HEK293 (cell line): ENCODE results near the gene GMDS.

Experiments used
- BCL11B ChIP-seq: fragments of 450-650 bp; formaldehyde crosslinking; IDR thresholded peaks from 2 replicates; pipeline ENCODE4 v1.5.1; 2016; ENCODE audit warnings: low read depth, missing biosample characterization, missing genetic modification characterization
- GLIS1 ChIP-seq: fragments of 450-650 bp; formaldehyde crosslinking; IDR thresholded peaks from 2 replicates; pipeline ENCODE4 v1.5.1; 2016; ENCODE audit warnings: missing biosample characterization, missing genetic modification characterization
- KLF8 ChIP-seq: fragments of 450-650 bp; formaldehyde crosslinking; IDR thresholded peaks from 2 replicates; pipeline ENCODE4 v1.5.1; 2016; ENCODE audit warnings: missing biosample characterization, missing genetic modification characterization
- SCRT1 ChIP-seq: fragments of 450-650 bp; formaldehyde crosslinking; IDR thresholded peaks from 2 replicates; pipeline ENCODE4 v1.5.1; 2016; ENCODE audit warnings: missing biosample characterization, missing genetic modification characterization, borderline replicate concordance
- SP7 ChIP-seq: fragments of 450-650 bp; formaldehyde crosslinking; IDR thresholded peaks from 2 replicates; pipeline ENCODE4 v1.5.1; 2016; ENCODE audit warnings: missing biosample characterization, missing genetic modification characterization
- ZBTB48 ChIP-seq: fragments of 450-650 bp; formaldehyde crosslinking; IDR thresholded peaks from 2 replicates; pipeline ENCODE4 v1.5.1; 2016; ENCODE audit warnings: missing biosample characterization, missing genetic modification characterization
- ZEB2 ChIP-seq: fragments of 450-650 bp; formaldehyde crosslinking; IDR thresholded peaks from 2 replicates; pipeline ENCODE4 v1.5.1; 2016; ENCODE audit warnings: missing biosample characterization, missing genetic modification characterization
- ZNF155 ChIP-seq: fragments of 450-650 bp; formaldehyde crosslinking; IDR thresholded peaks from 2 replicates; pipeline ENCODE4 v1.5.1; 2016; ENCODE audit warnings: missing biosample characterization, missing genetic modification characterization
- ZNF19 ChIP-seq: fragments of 450-650 bp; formaldehyde crosslinking; IDR thresholded peaks from 2 replicates; pipeline ENCODE4; 2016; ENCODE audit warnings: missing biosample characterization, missing genetic modification characterization, low read depth
- ZNF2 ChIP-seq: fragments of 450-650 bp; formaldehyde crosslinking; IDR thresholded peaks from 2 replicates; pipeline ENCODE4 v1.5.1; 2016; ENCODE audit warnings: missing biosample characterization, missing genetic modification characterization
- ZNF211 ChIP-seq: fragments of 450-650 bp; formaldehyde crosslinking; IDR thresholded peaks from 2 replicates; pipeline ENCODE4 v1.5.1; 2016; ENCODE audit warnings: low read depth, missing biosample characterization, missing genetic modification characterization
- ZNF354C ChIP-seq: fragments of 450-650 bp; formaldehyde crosslinking; IDR thresholded peaks from 2 replicates; pipeline ENCODE4 v1.5.1; 2016; ENCODE audit warnings: missing biosample characterization, missing genetic modification characterization, low read depth, borderline replicate concordance
- ZNF394 ChIP-seq: fragments of 450-650 bp; formaldehyde crosslinking; IDR thresholded peaks from 2 replicates; pipeline ENCODE4 v1.5.1; 2016; ENCODE audit warnings: missing biosample characterization, missing genetic modification characterization, mild to moderate bottlenecking, moderate library complexity, borderline replicate concordance
- ZNF404 ChIP-seq: fragments of 450-650 bp; formaldehyde crosslinking; IDR thresholded peaks from 2 replicates; pipeline ENCODE4 v1.5.1; 2017; ENCODE audit warnings: missing biosample characterization, missing genetic modification characterization
- ZNF473 ChIP-seq: fragments of 450-650 bp; formaldehyde crosslinking; IDR thresholded peaks from 2 replicates; pipeline ENCODE4 v1.5.1; 2017; ENCODE audit warnings: missing biosample characterization, missing genetic modification characterization
- ZNF548 ChIP-seq: fragments of 450-650 bp; formaldehyde crosslinking; IDR thresholded peaks from 2 replicates; pipeline ENCODE4 v1.5.1; 2016; ENCODE audit warnings: missing biosample characterization, missing genetic modification characterization
- ZNF549 ChIP-seq: fragments of 450-650 bp; IDR thresholded peaks from 2 replicates; pipeline ENCODE4 v1.5.1; 2018; ENCODE audit warnings: missing biosample characterization, missing genetic modification characterization, mild to moderate bottlenecking, inconsistent platforms, moderate library complexity
- ZNF561 ChIP-seq: fragments of 450-650 bp; IDR thresholded peaks from 2 replicates; pipeline ENCODE4 v1.5.1; 2018; ENCODE audit warnings: missing biosample characterization, missing genetic modification characterization, borderline replicate concordance
- ZNF571 ChIP-seq: fragments of 450-650 bp; formaldehyde crosslinking; IDR thresholded peaks from 2 replicates; pipeline ENCODE4 v1.5.0; 2017; ENCODE audit warnings: missing biosample characterization, missing genetic modification characterization
- ZNF585B ChIP-seq: fragments of 450-650 bp; formaldehyde crosslinking; IDR thresholded peaks from 2 replicates; pipeline ENCODE4 v1.5.1; 2016; ENCODE audit warnings: missing biosample characterization, missing genetic modification characterization
- ZNF626 ChIP-seq: fragments of 450-650 bp; sonication (Bioruptor Pico); formaldehyde crosslinking; IDR thresholded peaks from 2 replicates; pipeline ENCODE4 v1.5.1; 2018; ENCODE audit warnings: missing biosample characterization, missing genetic modification characterization, inconsistent platforms
- ZNF768 ChIP-seq: fragments of 450-650 bp; formaldehyde crosslinking; IDR thresholded peaks from 2 replicates; pipeline ENCODE4 v1.5.1; 2018; ENCODE audit warnings: missing biosample characterization, mild to moderate bottlenecking, missing genetic modification characterization
- ZNF837 ChIP-seq: fragments of 450-650 bp; formaldehyde crosslinking; IDR thresholded peaks from 2 replicates; pipeline ENCODE4 v1.5.1; 2016; ENCODE audit warnings: missing biosample characterization, missing genetic modification characterization
- ZNF843 ChIP-seq: fragments of 450-650 bp; formaldehyde crosslinking; IDR thresholded peaks from 2 replicates; pipeline ENCODE4 v1.5.1; 2016; ENCODE audit warnings: missing biosample characterization, missing genetic modification characterization
- ZSCAN16 ChIP-seq: fragments of 450-650 bp; formaldehyde crosslinking; IDR thresholded peaks from 2 replicates; pipeline ENCODE4 v1.5.1; 2016; ENCODE audit warnings: missing biosample characterization, missing genetic modification characterization
- ZSCAN23 ChIP-seq: fragments of 450-650 bp; formaldehyde crosslinking; IDR thresholded peaks from 2 replicates; pipeline ENCODE4 v1.5.1; 2016; ENCODE audit warnings: missing biosample characterization, missing genetic modification characterization
- TF ChIP-seq, protein P1 (sequence below): fragments of 450-650 bp; formaldehyde crosslinking; IDR thresholded peaks from 2 replicates; pipeline ENCODE4 v1.5.1; 2016; ENCODE audit warnings: missing biosample characterization, missing genetic modification characterization, borderline replicate concordance
- TF ChIP-seq, protein P2 (sequence below): fragments of 450-650 bp; formaldehyde crosslinking; IDR thresholded peaks from 2 replicates; pipeline ENCODE4 v1.5.1; 2016; ENCODE audit warnings: missing biosample characterization, missing genetic modification characterization
- TF ChIP-seq, protein P3 (sequence below): fragments of 450-650 bp; formaldehyde crosslinking; IDR thresholded peaks from 2 replicates; pipeline ENCODE4 v1.5.0; 2017; ENCODE audit warnings: missing biosample characterization, missing genetic modification characterization, borderline replicate concordance
- TF ChIP-seq, protein P4 (sequence below): fragments of 450-650 bp; formaldehyde crosslinking; IDR thresholded peaks from 2 replicates; pipeline ENCODE4 v1.5.1; 2016; ENCODE audit warnings: missing biosample characterization, missing genetic modification characterization
- TF ChIP-seq, protein P5 (sequence below): fragments of 450-650 bp; formaldehyde crosslinking; IDR thresholded peaks from 2 replicates; pipeline ENCODE4 v1.5.1; 2017; ENCODE audit warnings: missing biosample characterization, missing genetic modification characterization

The GMDS gene

DNA sequence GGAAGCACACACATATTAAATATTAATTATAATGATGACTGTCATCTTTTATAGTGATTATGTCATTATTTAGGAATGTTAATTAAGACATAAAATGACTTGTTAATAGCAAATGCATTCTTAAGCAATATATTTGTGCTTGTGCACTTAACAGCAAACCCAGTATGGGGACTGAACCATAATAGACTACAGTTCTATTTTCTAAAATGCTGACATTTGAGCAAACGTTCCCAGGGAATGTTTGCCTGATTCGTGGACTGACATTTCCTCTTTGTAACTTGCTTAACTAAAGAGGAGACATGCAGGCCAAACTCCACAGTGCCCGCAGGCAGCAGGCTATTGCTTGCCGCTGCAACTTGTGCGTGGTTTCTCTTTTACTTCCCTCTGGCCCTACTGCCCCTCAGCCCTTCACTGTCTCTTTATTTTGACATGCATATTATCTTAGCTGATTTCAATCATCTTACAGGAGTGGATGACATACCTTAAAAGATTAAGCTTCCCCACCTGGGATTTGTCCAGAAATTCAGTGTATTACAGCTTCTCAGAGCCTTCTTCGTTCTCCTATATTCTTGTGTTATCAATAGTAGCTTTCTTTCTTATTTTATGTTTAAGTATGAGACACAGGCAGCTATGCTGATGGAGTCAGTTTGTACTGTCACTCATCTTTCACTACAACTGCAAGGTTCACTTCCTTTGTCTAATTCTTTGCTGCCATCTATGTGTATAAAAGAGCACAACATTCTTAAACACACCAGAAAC lies 141.5 kb downstream of the GMDS start (continued):
- TF ChIP-seq ZBTB48: no peak
- TF ChIP-seq ZNF837 (tag by site-specific recombination): no peak
- TF ChIP-seq ZNF549: no peak
- no peak for TF ChIP-seq ZNF548 (tag by site-specific recombination)
- no peak for TF ChIP-seq SP7
- TF ChIP-seq, protein P1, sequence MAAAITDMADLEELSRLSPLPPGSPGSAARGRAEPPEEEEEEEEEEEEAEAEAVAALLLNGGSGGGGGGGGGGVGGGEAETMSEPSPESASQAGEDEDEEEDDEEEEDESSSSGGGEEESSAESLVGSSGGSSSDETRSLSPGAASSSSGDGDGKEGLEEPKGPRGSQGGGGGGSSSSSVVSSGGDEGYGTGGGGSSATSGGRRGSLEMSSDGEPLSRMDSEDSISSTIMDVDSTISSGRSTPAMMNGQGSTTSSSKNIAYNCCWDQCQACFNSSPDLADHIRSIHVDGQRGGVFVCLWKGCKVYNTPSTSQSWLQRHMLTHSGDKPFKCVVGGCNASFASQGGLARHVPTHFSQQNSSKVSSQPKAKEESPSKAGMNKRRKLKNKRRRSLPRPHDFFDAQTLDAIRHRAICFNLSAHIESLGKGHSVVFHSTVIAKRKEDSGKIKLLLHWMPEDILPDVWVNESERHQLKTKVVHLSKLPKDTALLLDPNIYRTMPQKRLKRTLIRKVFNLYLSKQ (tag by site-specific recombination): no peak
- TF ChIP-seq ZSCAN16 (tag by site-specific recombination): 0 out of 2 replicates have a peak, but pooled peaks have one; percentile 12
- no peak for TF ChIP-seq ZNF404 (tag by site-specific recombination)
- no peak for TF ChIP-seq ZNF571 (tag by site-specific recombination)
- peak; percentile 69; the same call in 1 of the 2 replicates for TF ChIP-seq ZNF2
- TF ChIP-seq, protein P2, sequence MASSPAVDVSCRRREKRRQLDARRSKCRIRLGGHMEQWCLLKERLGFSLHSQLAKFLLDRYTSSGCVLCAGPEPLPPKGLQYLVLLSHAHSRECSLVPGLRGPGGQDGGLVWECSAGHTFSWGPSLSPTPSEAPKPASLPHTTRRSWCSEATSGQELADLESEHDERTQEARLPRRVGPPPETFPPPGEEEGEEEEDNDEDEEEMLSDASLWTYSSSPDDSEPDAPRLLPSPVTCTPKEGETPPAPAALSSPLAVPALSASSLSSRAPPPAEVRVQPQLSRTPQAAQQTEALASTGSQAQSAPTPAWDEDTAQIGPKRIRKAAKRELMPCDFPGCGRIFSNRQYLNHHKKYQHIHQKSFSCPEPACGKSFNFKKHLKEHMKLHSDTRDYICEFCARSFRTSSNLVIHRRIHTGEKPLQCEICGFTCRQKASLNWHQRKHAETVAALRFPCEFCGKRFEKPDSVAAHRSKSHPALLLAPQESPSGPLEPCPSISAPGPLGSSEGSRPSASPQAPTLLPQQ: 0 out of 2 replicates have a peak, but pooled peaks have one; percentile 30
- no peak for TF ChIP-seq ZNF768 (tag by site-specific recombination)
- no peak for TF ChIP-seq ZNF843
- no peak for TF ChIP-seq ZNF394 (tag by site-specific recombination)
- peak; percentile 51; the same call in 1 of the 2 replicates for TF ChIP-seq ZEB2
- no peak for TF ChIP-seq ZNF473
- TF ChIP-seq ZSCAN23 (tag by site-specific recombination): no peak
- TF ChIP-seq ZNF211 (tag by site-specific recombination): no peak
- TF ChIP-seq, protein P3, sequence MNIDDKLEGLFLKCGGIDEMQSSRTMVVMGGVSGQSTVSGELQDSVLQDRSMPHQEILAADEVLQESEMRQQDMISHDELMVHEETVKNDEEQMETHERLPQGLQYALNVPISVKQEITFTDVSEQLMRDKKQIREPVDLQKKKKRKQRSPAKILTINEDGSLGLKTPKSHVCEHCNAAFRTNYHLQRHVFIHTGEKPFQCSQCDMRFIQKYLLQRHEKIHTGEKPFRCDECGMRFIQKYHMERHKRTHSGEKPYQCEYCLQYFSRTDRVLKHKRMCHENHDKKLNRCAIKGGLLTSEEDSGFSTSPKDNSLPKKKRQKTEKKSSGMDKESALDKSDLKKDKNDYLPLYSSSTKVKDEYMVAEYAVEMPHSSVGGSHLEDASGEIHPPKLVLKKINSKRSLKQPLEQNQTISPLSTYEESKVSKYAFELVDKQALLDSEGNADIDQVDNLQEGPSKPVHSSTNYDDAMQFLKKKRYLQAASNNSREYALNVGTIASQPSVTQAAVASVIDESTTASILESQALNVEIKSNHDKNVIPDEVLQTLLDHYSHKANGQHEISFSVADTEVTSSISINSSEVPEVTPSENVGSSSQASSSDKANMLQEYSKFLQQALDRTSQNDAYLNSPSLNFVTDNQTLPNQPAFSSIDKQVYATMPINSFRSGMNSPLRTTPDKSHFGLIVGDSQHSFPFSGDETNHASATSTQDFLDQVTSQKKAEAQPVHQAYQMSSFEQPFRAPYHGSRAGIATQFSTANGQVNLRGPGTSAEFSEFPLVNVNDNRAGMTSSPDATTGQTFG (tag by site-specific recombination): no peak
- TF ChIP-seq ZNF561 (tag by site-specific recombination): no peak
- TF ChIP-seq, protein P4, sequence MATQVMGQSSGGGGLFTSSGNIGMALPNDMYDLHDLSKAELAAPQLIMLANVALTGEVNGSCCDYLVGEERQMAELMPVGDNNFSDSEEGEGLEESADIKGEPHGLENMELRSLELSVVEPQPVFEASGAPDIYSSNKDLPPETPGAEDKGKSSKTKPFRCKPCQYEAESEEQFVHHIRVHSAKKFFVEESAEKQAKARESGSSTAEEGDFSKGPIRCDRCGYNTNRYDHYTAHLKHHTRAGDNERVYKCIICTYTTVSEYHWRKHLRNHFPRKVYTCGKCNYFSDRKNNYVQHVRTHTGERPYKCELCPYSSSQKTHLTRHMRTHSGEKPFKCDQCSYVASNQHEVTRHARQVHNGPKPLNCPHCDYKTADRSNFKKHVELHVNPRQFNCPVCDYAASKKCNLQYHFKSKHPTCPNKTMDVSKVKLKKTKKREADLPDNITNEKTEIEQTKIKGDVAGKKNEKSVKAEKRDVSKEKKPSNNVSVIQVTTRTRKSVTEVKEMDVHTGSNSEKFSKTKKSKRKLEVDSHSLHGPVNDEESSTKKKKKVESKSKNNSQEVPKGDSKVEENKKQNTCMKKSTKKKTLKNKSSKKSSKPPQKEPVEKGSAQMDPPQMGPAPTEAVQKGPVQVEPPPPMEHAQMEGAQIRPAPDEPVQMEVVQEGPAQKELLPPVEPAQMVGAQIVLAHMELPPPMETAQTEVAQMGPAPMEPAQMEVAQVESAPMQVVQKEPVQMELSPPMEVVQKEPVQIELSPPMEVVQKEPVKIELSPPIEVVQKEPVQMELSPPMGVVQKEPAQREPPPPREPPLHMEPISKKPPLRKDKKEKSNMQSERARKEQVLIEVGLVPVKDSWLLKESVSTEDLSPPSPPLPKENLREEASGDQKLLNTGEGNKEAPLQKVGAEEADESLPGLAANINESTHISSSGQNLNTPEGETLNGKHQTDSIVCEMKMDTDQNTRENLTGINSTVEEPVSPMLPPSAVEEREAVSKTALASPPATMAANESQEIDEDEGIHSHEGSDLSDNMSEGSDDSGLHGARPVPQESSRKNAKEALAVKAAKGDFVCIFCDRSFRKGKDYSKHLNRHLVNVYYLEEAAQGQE (tag by site-specific recombination): no peak
- TF ChIP-seq SCRT1 (tag by site-specific recombination): no peak
- no peak for TF ChIP-seq GLIS1 (tag by site-specific recombination)
- TF ChIP-seq ZNF354C (tag by site-specific recombination): no peak
- no peak for TF ChIP-seq ZNF626
- TF ChIP-seq, protein P5, sequence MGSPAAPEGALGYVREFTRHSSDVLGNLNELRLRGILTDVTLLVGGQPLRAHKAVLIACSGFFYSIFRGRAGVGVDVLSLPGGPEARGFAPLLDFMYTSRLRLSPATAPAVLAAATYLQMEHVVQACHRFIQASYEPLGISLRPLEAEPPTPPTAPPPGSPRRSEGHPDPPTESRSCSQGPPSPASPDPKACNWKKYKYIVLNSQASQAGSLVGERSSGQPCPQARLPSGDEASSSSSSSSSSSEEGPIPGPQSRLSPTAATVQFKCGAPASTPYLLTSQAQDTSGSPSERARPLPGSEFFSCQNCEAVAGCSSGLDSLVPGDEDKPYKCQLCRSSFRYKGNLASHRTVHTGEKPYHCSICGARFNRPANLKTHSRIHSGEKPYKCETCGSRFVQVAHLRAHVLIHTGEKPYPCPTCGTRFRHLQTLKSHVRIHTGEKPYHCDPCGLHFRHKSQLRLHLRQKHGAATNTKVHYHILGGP: no peak
- TF ChIP-seq ZNF155: no peak
- no peak for TF ChIP-seq ZNF19
- TF ChIP-seq KLF8 (tag by site-specific recombination): no peak
- no peak for TF ChIP-seq ZNF585B (tag by site-specific recombination)
- TF ChIP-seq BCL11B: no peak
